SK-N-SH (cell line): ENCODE data around the gene UBASH3B. TPM values are rescaled to one million over a fixed set of nuclear protein-coding genes. Genes with fewer than 3 reads are reported as not detected.

Experiments
- CTCF ChIA-PET: fragments of 300-600, 350-600 bp; formaldehyde crosslinking; extraction: SDS; loops from one replicate; lab custom pipeline; 2021; lab: Yijun Ruan, JAX
- POLR2A ChIA-PET: fragments of 350-600 bp; sonication (Branson Sonifier 250); formaldehyde crosslinking; extraction: SDS; loops from one replicate; lab custom pipeline; 2020; ENCODE audit warnings: antibody characterized with exemption, inconsistent platforms; lab: Yijun Ruan, JAX
- DNase-seq: peaks from one replicate; pipeline ENCODE4 v3.0.0; 2012
- H2AFZ ChIP-seq: fragments of 200-600 bp; sonication (generic); 2 replicates; pipeline ENCODE4 v1.8.1; 2016; ENCODE audit warnings: antibody characterized with exemption, mild to moderate bottlenecking, low read depth
- H3F3A ChIP-seq: fragments of 200-600 bp; sonication (generic); replicated peaks from 2 replicates; pipeline ENCODE3; 2016; ENCODE audit warnings: antibody characterized with exemption, mild to moderate bottlenecking; ENCODE audit not compliant: insufficient read depth
- H3K27ac ChIP-seq, 2 experiments: fragments of 200-500 bp in 1 of 2; fragments of 200-600 bp in 1 of 2; sonication (Bioruptor generic) in 1 of 2; sonication (generic), shearing (Covaris generic) in 1 of 2; 2 replicates each; pipeline versions ENCODE4 v1.5.1 to v1.6.1; 2014 to 2016; ENCODE audit warnings: low read depth in 2 of 2, inconsistent platforms in 1 of 2, low read length in 1 of 2, mild to moderate bottlenecking in 1 of 2, mixed read lengths in 1 of 2
- H3K27me3 ChIP-seq: fragments of 200-600 bp; sonication (generic), shearing (Covaris generic); 2 replicates; pipeline ENCODE4 v1.6.1; 2016; ENCODE audit warnings: mixed run types; ENCODE audit not compliant: insufficient read depth
- H3K36me3 ChIP-seq, 2 experiments: fragments of 200-500 bp in 1 of 2; fragments of 200-600 bp in 1 of 2; sonication (Bioruptor generic) in 1 of 2; sonication (generic) in 1 of 2; replicated peaks in 1 of 2; 2 replicates each; pipeline versions ENCODE3 to v1.5.1; 2014 to 2016; ENCODE audit warnings: low read length in 1 of 2, mild to moderate bottlenecking in 1 of 2; ENCODE audit not compliant: insufficient read depth in 2 of 2, control insufficient read depth in 1 of 2
- H3K4me1 ChIP-seq, 2 experiments: fragments of 200-500 bp in 1 of 2; fragments of 200-600 bp in 1 of 2; sonication (Bioruptor generic) in 1 of 2; sonication (generic), shearing (Covaris generic) in 1 of 2; 2 replicates each; pipeline versions ENCODE4 v1.5.1 to v1.6.1; 2014 to 2016; ENCODE audit warnings: low read depth in 1 of 2, low read length in 1 of 2, mixed run types in 1 of 2; ENCODE audit not compliant: insufficient read depth in 2 of 2, control insufficient read depth in 1 of 2
- H3K4me2 ChIP-seq: fragments of 200-600 bp; sonication (generic), shearing (Covaris generic); 2 replicates; pipeline ENCODE4 v1.6.1; 2017; ENCODE audit warnings: mixed run types
- H3K4me3 ChIP-seq, 2 experiments: fragments of 200-500 bp in 1 of 2; fragments of 200-600 bp in 1 of 2; sonication (Bioruptor generic) in 1 of 2; sonication (generic), shearing (Covaris generic) in 1 of 2; 2 replicates each; pipeline versions ENCODE4 v1.5.1 to v1.8.1; 2014 to 2016; ENCODE audit warnings: low read depth in 2 of 2, inconsistent platforms in 1 of 2, low read length in 1 of 2, mild to moderate bottlenecking in 1 of 2, mixed read lengths in 1 of 2, moderate library complexity in 1 of 2
- H3K79me2 ChIP-seq: fragments of 200-600 bp; sonication (generic); 2 replicates; pipeline ENCODE4 v1.8.1; 2017; ENCODE audit warnings: mild to moderate bottlenecking; ENCODE audit not compliant: insufficient read depth
- H3K9ac ChIP-seq: fragments of 200-600 bp; sonication (generic); 2 replicates; pipeline ENCODE4 v1.6.1; 2017; ENCODE audit warnings: mixed run types
- H3K9me2 ChIP-seq: fragments of 200-600 bp; sonication (generic); 2 replicates; pipeline ENCODE4 v1.6.1; 2017; ENCODE audit warnings: mixed run types
- H3K9me3 ChIP-seq: fragments of 200-600 bp; sonication (generic); 2 replicates; pipeline ENCODE4 v1.6.1; 2017; ENCODE audit warnings: mixed run types, mild to moderate bottlenecking, moderate library complexity
- H4K20me1 ChIP-seq: fragments of 200-600 bp; sonication (generic); 2 replicates; pipeline ENCODE4 v1.6.1; 2017; ENCODE audit warnings: mild to moderate bottlenecking, mixed run types; ENCODE audit not compliant: insufficient read depth
- CTCF ChIP-seq: fragments of 200-600 bp; sonication (generic); IDR thresholded peaks from 2 replicates; pipeline ENCODE4 v1.6.1; 2017; ENCODE audit warnings: antibody characterized with exemption, mild to moderate bottlenecking, moderate library complexity
- NRF1 ChIP-seq: IDR thresholded peaks from 2 replicates; pipeline ENCODE4 v1.6.1; 2012; ENCODE audit warnings: low read depth, mild to moderate bottlenecking, low read length
- RAD21 ChIP-seq: IDR thresholded peaks from 2 replicates; pipeline ENCODE4 v1.6.1; 2012; ENCODE audit warnings: mild to moderate bottlenecking, low read length
- REST ChIP-seq: IDR thresholded peaks from 2 replicates; pipeline ENCODE4 v1.6.1; 2012; ENCODE audit warnings: mild to moderate bottlenecking, low read depth, low read length, moderate library complexity
- RXRA ChIP-seq: IDR thresholded peaks from 2 replicates; pipeline ENCODE4 v1.4.0; 2012; ENCODE audit warnings: low read depth, mild to moderate bottlenecking, borderline replicate concordance
- SMC3 ChIP-seq: IDR thresholded peaks from 2 replicates; pipeline ENCODE4 v1.6.1; 2012; ENCODE audit warnings: low read depth, low read length, improper control_type of control experiment
- WGBS: methylation state at CpG from one replicate; pipeline ENCODE4 v1.1.6; 2017; ENCODE audit warnings: low lambda C conversion rate; 5-methylcytosine and 5-hydroxymethylcytosine counted together
- polyA plus RNA-seq, 3 experiments: library from polyadenylated mRNA; depleted of rRNA; stranded (reverse); fragments of >200 nt; gene quantifications; 2 replicates each; pipeline ENCODE4 v1.2.3, GENCODE V29; 2012

Gene UBASH3B
- polyA plus RNA-seq, 1 of the 3 experiments (the other 2 are of a cell fraction): 10.4 TPM

GRCh38 chr11:122632181-122632824 is 23.2 kb upstream of the UBASH3B start:
- no peak for TF ChIP-seq RXRA
- no peaks in the 10 kb centered on the region for H3K79me2 ChIP-seq
- H3K9me3 ChIP-seq: no peaks in the 10 kb centered on the region
- no peak overlapping the region for H2AFZ ChIP-seq
- no peaks in the 10 kb centered on the region for H3K36me3 ChIP-seq
- H3K4me3 ChIP-seq: no peak overlapping the region
- H3K4me1 ChIP-seq: peaks cover 0 to 4% of the 10 kb centered on the region in 2 experiments; a peak in 2 of 4 replicates
- H4K20me1 ChIP-seq: no peaks in the 10 kb centered on the region
- 70% methylated on average over 11 of the region's 11 CpGs for WGBS
- H3K27ac ChIP-seq: no peak overlapping the region
- no peak overlapping the region for H3K9ac ChIP-seq
- no peaks in the 10 kb centered on the region for H3K9me2 ChIP-seq
- H3K4me2 ChIP-seq: no peak overlapping the region
- no peak for DNase-seq
- no peaks in the 10 kb centered on the region for H3K27me3 ChIP-seq
- POLR2A ChIA-PET: no interaction called here
- H3F3A ChIP-seq: peaks cover 11% of the 10 kb centered on the region
- CTCF ChIA-PET: interaction anchor here (0.7 to 5.3 kb wide), 12 partner anchors 11 to 225 kb away, joined by 3 to 62 read pairs (median 4); partner anchors contain the start of gene UBASH3B

- Histone ChIP-seq H3K4me2 (no peak overlapping the region), H3K9me2 (no peaks in the 10 kb centered on the region), H3F3A (peaks cover 11% of the 10 kb centered on the region), H3K9me3 (no peaks in the 10 kb centered on the region), H3K4me1 (peaks cover 0 to 4% of the 10 kb centered on the region in 2 experiments; a peak in 2 of 4 replicates), H4K20me1 (no peaks in the 10 kb centered on the region), H2AFZ (no peak overlapping the region), H3K9ac (no peak overlapping the region), H3K27me3 (no peaks in the 10 kb centered on the region), H3K4me3 (no peak overlapping the region), H3K36me3 (no peaks in the 10 kb centered on the region), H3K79me2 (no peaks in the 10 kb centered on the region), H3K27ac (no peak overlapping the region)
- TF ChIP-seq CTCF (peak; percentile 71), RAD21 (peak; percentile 82), SMC3 (peak; percentile 77), REST (no peak), NRF1 (no peak)
- ChIA-PET POLR2A (no interaction called here), CTCF (interaction anchor here (0.5 to 5.3 kb wide), 15 partner anchors 10 to 534 kb away, joined by 3 to 62 read pairs (median 4); partner anchors contain the start of gene UBASH3B)
- DNase-seq: peak; percentile 49
- 50% methylated on average over 8 of the region's 8 CpGs for WGBS
These were observed 22.2 kb upstream of the UBASH3B start for GRCh38 chr11:122633219-122633829.
